ENCODE measurements around the gene PPP1R3C.

Gene PPP1R3C

DNA sequence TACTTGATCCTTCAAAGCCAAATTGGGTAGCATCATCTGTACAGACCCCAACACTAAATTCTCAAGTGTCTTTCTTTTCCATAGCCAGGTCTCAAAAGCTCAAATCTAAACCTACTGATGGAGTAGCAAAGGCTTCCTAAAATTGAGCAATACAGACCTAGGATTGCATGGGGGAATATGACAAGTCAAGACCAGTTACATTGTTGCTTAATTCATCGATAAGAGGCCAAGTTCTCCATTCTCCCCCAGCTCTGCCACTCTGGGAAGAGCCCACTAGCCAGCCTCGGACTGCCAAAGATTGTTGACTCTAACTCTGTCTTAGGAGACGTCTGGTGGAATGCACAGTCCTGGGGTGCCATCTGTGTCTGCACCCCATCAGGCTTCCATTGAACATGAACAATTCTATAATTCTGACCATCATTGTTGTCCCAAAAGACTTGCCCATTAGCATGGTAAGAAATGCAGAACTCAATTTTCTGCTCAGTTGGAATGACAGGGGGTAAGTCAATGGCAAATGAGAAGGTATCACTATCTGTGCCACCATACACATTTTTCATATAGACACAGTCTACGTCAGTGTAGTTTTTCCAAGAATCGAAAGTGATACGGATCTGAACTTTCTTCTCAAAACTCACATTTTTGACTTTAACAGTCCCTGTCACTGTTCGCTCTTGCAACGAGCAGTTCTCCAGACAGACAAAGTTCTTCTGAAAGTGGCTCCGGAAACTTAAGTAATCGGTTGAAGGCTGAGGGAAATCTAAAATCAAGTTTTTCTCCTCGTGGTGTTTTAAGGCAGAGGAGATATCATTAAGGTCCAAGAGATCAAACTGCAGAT lies 2.9 kb downstream of the PPP1R3C start:
- DNase-seq = no peak

DNA sequence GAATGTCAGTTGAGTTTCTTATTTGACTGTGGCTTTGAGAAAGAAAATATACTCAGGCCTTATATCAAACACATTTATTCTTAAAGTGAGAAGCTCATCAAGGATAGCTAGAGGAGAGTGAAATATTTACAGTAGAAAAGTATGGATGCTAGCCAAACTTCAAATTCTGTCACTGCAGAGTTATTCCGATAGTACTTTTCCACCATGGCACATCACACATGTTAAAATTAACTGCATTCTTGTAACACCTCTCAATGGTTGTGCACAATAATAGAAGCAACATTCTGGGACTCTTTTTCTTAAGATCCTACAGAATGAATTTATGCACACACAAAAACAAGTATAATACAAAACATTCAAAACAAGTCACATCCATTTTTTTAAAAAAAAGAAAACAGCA lies 4.5 kb downstream of the PPP1R3C start:
- DNase-seq = no peak

DNA sequence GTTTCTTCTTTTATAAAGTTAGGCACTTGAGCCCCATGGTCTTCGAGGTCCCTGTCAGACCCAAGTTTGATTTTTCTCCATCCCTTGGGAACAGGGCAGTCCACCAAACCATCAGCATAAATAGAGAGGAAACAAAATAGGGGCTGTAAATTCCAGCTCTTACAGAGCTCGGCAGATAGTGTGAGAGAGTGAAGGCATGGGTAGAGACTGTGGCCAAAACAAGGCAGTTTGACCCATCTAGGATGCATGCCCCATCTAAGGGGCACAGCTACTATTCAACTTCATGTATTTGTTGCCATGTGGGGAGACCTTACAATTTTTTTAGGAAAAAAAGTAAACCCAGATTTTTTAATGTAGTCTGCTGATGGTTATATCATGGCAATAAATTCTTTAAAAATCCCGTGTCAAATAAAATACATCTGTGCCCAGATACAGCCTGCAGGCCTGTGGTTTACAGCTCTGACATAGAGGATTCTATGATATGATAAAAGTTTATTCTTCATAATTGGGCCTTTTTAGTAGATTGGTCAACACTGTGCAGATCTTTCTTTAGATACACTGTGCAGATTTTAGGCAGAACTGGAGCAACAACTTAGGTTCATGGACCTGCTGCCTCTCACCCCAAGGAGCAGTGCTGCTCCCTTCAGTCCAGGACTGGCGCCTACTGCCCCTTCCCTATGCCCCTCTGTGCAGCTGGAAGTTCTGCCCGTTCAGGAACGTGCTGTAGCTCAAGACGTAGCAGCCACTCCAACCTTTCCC lies 5.3 kb downstream of the PPP1R3C start:
- no peak for DNase-seq

DNA sequence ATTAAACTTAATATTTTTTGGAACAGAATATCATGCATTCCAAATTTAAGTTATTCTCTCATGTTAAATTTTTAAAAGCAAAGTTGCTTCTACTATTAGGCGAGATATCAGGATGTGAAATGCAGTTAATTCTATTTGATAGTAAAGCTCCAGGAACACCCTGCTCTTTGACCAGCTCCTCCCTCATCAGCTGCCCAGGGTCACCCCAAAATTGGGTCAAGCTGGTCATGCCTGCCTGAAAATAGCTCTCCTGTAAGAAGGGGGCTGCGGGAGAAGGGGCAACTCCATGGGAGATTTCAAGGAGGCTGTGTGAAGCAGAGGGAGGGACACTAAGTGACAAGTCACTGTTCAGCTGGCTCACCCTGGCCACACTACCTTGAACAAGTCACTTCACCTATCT lies 5.9 kb downstream of the PPP1R3C start:
- DNase-seq = no peak

DNA sequence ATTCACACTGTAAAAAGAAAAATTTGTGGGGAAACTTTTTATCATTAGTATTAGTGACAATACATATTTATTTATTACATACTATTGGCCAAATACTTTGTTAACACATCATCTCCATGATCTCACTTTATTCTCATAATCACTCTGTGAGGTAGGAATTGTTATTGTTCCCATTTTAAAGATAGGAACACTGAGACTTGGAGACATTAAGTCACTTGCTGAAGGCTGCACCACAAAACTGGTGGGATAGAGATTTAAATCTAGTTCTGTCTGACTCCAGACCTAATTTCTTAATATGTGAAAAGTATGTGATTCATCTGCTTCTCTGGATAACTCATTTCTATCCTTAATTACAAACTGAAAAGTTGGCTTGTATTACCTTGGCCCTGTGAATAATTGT lies 8.2 kb downstream of the PPP1R3C start:
- no peak for DNase-seq

DNA sequence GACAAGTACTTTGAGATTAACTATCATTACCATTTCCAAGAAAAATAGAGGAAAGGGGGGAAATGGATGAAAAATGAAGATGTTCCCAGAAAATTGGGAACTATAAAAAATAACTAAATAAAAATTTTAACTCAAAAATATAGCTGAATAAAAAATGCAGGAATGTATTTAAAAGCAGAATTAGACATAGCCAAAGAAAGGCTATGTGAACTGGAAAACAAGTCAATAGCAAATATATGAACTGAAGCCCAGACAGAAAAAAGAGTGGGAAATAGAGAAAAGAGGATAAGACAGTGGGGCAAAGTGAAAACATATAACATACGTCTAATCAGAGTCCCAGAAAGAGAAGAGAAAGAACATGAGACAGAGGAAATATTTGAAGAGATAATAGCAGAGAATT lies 10.3 kb downstream of the PPP1R3C start:
- no peak for DNase-seq

DNA sequence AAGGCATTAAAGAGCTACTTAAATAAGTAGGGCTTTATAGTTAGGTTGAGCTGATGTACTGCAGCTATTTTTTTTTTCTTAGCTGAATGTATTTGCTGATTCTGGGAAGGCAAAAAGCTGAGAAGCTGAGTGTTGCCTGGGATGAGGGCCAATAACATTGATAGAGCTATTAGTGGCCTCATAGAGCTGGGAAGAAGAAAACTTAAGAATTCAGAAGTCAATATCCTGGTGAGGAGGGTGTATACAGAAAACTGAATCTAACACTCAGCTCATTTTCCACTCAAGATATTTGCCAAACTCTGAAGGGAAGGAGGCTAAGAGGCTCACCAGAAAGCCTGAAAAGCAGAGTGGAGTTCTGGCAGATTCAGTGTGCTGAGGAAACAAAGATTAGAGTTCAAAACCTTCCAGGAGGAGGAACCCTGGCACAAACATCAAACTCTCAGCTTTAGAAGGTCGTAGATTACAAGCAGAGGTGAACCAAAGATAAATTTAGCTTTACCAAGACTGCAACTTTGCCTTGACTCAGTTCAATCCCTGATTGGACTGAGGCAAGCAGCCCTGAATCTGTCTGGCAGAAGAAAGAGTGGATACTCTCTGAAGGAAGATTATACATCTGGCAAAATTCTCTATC lies 11.3 kb downstream of the PPP1R3C start:
- no peak for DNase-seq

DNA sequence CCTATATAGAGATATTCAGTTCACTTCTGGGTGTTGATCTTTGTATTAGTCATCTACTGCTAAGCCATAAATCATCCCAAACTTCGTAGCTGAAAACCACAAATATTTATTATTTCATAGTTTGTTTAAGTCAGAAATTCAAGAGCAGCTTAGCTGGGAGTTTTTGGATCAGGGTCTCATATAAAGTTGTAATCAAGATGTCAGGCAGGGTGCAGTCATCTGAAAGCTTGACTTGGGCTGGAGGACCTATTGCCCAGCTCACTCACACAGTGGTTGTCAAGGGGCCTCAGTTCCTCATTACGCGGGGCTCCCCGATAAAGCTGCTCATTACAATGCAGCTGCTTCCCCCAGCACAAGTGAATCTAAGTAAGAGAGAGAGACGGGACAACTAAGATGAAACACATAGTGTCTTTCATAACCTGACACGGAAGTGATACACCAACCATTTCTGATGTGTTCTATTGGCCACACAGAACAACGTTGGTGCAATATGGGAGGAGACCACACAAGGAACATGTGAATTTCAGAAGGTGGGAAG lies 15.7 kb downstream of the PPP1R3C start:
- DNase-seq = no peak

DNA sequence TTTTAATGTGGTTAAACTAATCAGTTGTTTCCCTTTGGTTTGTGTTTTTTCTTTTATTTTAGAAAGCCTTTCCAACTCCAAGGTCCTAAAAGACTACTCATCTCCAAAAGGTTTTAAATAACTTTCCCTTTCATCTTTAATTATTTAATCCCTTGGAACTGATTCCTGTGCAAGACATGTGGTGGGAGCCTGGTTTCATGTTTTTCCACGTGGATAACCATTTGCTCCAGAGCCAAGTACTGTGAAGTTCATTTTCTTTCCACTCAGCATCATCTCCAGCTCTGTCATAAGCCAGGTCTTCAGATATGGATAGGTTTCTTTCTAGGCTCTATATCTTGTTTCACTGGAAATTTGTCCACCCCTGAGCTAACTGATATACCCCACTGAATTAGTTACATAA lies 16.7 kb downstream of the PPP1R3C start:
- DNase-seq = no peak

DNA sequence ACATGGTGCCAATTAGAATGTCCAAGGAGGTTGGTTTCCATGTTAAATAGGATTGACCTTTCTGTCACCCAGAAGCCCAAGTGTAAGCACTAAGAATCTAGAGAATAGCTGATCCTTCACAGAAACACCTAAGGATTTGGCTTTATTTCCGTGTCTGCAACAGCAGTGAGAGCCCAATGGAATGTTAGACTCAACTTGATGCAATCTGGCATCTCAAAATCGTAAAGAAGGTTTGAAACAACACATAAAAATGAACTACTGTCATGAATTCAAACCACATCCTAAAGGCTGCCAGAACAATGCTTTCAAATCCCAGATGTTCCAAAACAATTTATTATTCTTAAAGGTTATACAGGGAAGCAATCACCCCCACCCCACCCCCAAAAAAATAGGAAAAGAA lies 18.6 kb downstream of the PPP1R3C start:
- DNase-seq = no peak

DNA sequence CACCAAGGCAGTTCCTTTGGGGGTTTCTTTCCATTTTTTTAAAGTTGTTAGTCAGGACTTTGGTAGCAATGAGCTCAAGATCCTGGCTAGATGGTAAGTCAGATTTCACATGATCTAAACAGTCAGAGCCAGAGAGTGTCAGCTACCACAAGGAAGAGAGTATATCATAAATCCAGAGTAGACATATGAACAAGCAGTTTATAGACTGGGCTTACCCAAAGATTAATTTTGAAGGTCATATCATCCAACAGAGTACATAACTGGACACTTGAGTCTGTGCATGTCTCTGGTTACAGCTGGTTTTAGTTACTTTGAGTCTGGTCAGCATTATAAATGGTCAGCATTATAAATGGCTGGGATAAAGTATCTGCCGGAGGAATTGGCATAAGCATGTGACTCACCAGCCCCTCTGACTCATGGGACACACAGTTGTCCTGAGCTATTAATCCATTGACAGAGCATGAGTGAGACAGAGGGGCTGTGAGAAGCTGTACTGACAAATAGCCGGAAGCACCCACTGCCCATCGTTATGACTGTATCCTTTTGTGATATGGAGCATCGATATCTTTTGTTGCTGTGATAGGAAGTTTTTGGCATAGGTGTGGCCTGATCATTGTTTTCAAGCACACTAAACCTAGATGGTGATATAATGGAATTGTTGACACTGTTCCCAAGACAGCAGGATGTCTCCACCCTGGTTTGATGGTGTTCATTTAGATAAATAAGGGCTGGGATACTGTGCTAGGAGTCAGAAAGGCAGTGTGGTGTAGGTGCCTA lies 19.3 kb downstream of the PPP1R3C start:
- DNase-seq = no peak

DNA sequence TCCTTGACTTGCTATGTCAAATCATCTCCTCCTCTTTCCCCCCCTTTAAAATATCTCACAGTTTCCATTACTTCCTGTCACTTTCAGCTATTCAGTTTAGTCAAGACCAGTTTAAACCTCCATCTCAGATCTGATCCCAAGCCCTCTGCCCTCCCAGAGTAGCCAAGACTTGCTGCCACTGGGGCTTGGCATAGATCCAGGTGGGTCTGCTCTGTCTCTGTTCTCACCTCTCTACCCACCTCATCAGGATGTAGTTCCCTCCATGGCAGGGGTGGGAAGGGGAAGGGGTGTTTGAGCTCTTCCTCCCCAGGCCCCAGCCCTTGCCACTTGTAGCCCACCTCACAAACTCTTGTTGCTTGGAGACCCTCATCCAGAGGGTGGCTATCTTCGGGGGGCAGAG lies 22.0 kb downstream of the PPP1R3C start:
- no peak for DNase-seq

DNA sequence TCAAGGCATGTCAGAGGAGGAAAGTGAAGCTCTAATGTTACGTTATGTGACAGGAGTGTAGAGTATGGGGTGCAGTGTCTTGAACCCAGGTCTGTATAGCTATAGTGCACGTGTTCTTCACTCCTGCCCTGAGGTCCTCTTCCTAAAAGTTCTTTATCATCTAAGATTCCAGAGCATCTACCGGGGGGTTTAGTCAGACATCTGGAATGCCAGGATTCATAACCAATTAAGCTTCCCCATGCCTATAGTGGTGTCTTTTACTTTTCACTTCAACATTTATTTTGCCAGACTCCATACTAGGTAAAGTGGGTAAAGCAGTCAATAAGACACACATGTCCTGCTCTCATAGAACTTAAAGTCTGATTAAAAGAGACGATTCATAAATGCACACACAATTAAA lies 22.4 kb downstream of the PPP1R3C start:
- no peak for DNase-seq

DNA sequence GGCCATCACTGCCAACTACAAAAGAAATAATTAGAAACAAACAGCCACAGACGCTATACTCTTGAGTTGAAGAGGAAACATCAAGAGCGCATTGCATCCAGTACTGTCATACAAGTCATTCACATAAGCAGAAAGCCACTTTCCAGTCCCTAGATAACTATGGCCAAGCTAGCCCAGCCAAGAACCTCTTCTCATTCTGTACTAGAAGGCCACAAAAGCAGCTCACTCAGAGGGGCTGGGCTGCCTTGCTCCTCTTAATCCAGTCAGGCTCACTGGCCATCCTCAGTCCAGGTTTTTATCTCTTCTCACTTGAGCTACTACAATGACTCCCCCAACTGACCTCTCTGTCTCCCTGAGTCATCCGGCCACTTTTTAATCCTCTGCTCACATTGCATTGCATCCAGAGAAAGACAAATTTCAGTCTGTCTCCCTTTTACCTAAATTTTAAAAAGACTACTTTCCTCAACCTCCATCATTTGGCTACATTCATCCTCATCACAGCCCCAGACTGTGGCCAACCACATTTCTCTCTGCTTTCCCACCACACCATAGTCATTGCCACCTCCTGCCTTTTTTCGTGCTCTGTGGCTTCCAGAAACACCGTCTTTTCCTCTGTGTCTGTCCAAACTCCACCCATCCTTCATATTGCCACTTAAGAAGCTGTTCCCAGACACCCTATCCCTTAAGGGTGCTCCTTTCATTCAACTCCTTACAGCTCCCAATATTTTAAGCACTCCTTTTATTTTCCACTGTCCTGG lies 25.0 kb downstream of the PPP1R3C start:
- no peak for DNase-seq

DNA sequence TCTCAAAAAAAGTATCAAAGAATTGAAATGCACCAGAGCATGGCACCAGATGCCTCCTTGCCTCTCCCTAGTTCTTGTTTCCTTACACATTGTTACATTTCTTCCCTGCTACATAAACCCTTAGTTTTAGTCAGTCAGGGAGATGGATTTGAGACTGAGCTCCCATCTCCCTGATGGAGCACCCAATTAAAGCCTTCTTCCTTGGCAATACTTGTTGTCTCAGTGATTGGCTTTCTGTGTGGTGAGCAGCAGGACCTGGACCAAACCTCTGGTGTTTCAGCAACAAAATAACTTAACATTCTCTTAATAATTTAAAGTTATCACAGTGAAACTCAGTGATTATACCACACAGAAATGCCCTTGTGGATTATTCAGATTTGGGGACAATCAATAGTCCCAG lies 26.9 kb downstream of the PPP1R3C start:
- DNase-seq = no peak

DNA sequence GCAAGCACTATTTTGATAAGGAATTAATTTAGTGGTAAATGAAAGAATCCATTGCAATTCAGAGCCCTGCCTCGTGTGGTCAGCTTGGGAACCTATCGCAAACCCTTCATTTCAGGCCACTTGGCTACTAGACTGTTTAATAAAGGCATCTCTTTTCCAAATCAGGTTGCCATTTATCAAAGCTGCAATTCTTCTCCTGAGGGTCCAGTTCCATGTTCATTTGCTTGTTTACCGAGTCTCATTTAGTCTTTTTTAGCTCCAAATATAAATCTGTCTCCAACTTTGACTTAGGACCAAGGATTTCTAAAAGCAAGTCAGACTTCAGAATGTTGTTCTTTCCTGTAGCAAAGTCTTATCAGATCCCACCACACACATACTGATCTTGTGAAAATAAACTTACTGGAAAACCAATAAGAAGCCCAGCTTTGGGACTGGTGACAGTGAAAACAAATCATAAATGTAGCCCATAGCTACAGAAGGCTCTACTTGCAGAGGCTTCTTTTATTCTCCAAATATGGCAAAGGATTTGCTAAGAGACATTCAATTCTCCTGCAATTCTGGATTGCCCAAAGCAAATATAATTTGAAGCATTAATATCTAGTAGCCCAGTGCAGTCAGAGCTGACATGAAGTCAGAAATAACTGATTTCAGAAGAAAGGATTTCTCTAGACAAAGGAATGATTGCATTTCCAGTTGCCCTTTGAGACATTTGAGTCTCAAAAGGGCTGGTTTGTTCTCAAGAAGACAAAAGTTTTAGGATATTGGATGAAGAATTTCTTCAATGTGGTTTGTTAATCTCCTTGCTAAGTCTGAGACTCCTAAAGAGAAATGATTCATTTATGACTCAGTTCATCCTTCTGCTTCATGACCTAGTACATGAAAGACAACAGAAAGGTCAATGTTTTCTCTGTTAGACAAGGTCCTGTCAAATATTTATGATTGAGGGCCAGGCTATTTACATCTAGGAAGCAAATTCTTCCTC lies 28.0 kb downstream of the PPP1R3C start:
- no peak for DNase-seq

DNA sequence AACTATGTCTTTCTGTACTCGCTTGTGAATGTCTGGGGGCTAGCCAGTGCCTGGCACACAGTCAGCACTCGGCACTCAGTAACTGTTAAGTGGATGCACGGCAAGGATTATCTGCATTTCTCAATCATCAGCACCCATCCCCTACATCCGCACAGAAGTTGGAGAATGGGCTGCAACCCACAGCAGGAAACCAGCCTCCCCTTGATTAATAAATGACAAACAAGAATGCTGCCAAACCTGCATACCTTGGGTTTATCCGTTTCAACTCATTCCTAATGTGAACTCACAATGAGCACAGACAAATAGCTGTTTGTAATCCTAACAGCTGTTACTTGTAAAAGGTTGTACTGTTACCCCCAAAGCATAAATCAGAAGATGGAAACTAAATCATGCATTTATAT lies 28.9 kb downstream of the PPP1R3C start:
- no peak for DNase-seq

DNA sequence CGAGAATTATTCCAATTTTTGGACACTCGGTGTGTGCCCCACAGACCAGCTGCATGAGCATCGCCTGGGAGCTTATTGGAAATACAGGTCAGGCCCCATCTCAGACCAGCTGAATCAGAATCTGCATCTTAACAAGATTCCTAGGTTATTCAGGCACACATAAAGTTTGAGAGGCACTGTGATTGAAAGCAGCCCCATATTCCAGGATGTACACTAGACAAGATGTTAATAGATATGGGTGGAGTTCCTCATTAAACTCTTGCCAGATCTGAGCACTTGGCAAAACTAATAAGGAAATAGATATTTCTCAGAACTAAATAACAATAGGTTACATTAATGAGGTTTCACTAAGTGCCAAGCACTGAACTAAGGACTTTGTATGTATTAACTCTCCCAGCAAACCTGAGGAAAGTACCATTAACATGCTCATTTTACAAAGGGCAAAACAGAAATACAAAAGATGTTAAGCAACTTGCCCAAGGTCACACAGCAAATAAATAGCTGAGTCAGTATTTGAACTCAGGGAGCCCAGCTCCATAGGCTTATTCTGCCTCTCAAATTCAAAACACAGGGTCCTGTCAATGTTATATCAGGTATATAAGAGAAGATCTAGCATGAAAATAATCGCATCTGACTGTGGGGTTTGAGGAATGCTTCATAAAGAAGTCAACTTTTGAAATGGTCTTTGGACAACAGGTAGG lies 29.9 kb downstream of the PPP1R3C start:
- no peak for DNase-seq

DNA sequence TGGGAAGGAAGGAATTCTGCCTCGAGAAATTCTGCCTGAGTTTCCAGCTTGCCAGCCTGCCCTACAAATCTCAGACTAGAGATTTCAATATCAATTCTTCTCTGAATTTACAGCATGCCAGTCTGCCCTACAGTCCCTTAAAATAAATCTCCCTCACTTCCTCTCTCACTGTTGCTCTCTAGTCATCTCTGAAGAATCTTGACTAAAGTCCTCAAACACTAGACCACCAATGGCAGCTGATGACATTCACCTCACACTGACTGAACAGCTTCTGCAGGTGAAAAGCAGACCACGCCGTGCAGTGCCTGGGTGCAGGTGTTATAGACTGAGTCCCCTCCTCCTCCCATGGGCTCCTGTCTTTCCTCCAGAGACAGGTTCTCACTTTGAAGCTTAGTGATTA lies 30.4 kb downstream of the PPP1R3C start:
- no peak for DNase-seq

DNA sequence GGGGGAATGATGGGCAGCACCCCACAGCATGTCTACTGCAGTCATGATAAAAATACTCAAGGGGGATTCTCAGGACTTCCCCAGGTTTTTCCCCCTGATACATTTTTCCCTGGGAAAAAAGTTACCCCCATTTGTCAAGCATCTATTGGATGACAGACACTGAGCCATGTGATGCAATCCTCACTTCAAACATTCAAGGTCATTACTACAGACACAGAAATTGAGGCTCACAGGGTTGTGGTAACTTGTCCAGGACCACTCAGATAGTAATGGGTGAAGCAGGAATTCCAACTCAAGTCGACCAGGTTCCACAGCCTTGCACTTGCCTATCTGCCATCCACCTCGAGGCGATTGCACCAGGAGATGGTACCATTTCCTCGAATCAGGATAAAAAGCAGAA lies 31.7 kb downstream of the PPP1R3C start:
- DNase-seq = no peak

All from T-helper 2 cell (primary cell).